NCI-H82 treated with DMSO at 0.1 percent for 48 hours (cell line): Measurements from ENCODE around the gene USP49.
"Not testable (repeated sequence)": the region's sequence is repeated elsewhere in the genome, so short reads cannot be mapped to it uniquely, and the experiment has no call there.

Source experiments
- DNase-seq: peaks from one replicate; lab custom pipeline; 2025; ENCODE audit not compliant: unreplicated experiment; lab: John Stamatoyannopoulos, UW

USP49 gene

GRCh38 chr6:41895300-41896233 is at the start of gene USP49:
TSS of gene USP49 (minus strand) at chr6:41895375. CDS start at chr6:41806983, 88,392 bp downstream.
- peak; percentile 91 for DNase-seq

GRCh38 chr6:41943456-41943855 is 48.3 kb upstream of the USP49 start:
- DNase-seq, result no peak

GRCh38 chr6:41942882-41943281 is 47.7 kb upstream of the USP49 start:
- DNase-seq, result not testable (repeated sequence)

GRCh38 chr6:41942067-41942851 is 47.1 kb upstream of the USP49 start:
- DNase-seq, result no peak

GRCh38 chr6:41941280-41942066 is 46.3 kb upstream of the USP49 start, which contains the start of gene CCND3:
TSS of gene CCND3 (minus strand) at chr6:41941808. CDS start at chr6:41941649, 159 bp downstream.
- DNase-seq, result peak; percentile 67

- DNase-seq, result no peak
Observed at GRCh38 chr6:41940759-41941279, 45.6 kb upstream of the USP49 start.

- peak; percentile 71 for DNase-seq
Observed at GRCh38 chr6:41939848-41940758, 44.9 kb upstream of the USP49 start.

- DNase-seq, result no peak
Observed at GRCh38 chr6:41939176-41939847, 44.1 kb upstream of the USP49 start.

- DNase-seq, result no peak
Observed at GRCh38 chr6:41938590-41939175, 43.5 kb upstream of the USP49 start.

GRCh38 chr6:41937861-41938574 is 42.8 kb upstream of the USP49 start:
- DNase-seq, result peak; percentile 14

- DNase-seq, result peak; percentile 75
Observed at GRCh38 chr6:41937472-41937860, 42.3 kb upstream of the USP49 start.

- DNase-seq, result peak; percentile 41
Observed at GRCh38 chr6:41936073-41936837, 41.1 kb upstream of the USP49 start.

- no peak for DNase-seq
Observed at GRCh38 chr6:41935685-41936072, 40.5 kb upstream of the USP49 start.

GRCh38 chr6:41935193-41935574 is 40.0 kb upstream of the USP49 start:
- no peak for DNase-seq

GRCh38 chr6:41934278-41935192 is 39.4 kb upstream of the USP49 start:
- no peak for DNase-seq

- DNase-seq, result no peak
Observed at GRCh38 chr6:41932378-41932777, 37.2 kb upstream of the USP49 start.
